ENCODE results near the gene CCDC116. TPM values are rescaled to one million over a fixed set of nuclear protein-coding genes. Genes with fewer than 3 reads are reported as not detected.
"Not testable (repeated sequence)": the region's sequence is repeated elsewhere in the genome, so short reads cannot be mapped to it uniquely, and the experiment has no call there.

The CCDC116 gene
- total RNA-seq, 1 experiment from 2014 or later: 0.21 TPM

DNA sequence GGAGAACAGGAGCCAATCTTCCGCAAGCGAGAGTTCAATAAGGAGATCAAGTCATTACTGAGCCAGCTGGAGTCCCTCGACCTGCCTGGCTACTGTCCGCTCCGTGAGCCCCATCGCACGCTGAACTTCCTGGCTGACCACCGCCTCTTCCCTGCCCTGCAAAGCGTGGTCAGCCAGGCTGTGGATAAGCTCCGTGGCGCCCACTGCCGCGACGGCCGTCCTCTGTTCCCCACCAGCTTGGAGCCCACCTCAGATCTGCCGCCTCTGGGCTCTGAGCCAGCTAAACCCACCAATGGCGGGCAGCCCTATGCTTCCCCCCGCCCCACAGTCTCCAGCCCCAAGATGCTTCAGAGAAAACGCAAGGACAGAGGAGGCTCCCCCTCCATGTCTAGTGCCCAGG lies 2.3 kb downstream of the CCDC116 start:
- Mint-ChIP-seq H3K4me3 (ENCODE audit: unreplicated experiment) (no peak overlapping the region), H3K9me3 (ENCODE audit: unreplicated experiment) (no peaks in the 10 kb centered on the region), H3K27me3 (ENCODE audit: insufficient read depth, unreplicated experiment) (no peaks in the 10 kb centered on the region), H3K27ac (ENCODE audit: low read depth, unreplicated experiment) (no peak overlapping the region), H3K4me1 (ENCODE audit: insufficient read depth, unreplicated experiment) (no peaks in the 10 kb centered on the region), H3K36me3 (ENCODE audit: insufficient read depth, unreplicated experiment) (no peaks in the 10 kb centered on the region)
- TF ChIP-seq, protein P1, sequence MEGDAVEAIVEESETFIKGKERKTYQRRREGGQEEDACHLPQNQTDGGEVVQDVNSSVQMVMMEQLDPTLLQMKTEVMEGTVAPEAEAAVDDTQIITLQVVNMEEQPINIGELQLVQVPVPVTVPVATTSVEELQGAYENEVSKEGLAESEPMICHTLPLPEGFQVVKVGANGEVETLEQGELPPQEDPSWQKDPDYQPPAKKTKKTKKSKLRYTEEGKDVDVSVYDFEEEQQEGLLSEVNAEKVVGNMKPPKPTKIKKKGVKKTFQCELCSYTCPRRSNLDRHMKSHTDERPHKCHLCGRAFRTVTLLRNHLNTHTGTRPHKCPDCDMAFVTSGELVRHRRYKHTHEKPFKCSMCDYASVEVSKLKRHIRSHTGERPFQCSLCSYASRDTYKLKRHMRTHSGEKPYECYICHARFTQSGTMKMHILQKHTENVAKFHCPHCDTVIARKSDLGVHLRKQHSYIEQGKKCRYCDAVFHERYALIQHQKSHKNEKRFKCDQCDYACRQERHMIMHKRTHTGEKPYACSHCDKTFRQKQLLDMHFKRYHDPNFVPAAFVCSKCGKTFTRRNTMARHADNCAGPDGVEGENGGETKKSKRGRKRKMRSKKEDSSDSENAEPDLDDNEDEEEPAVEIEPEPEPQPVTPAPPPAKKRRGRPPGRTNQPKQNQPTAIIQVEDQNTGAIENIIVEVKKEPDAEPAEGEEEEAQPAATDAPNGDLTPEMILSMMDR (IDR thresholded peaks at IDR 0.05; ENCODE audit: unreplicated experiment): no peak
- intact Hi-C loops (cut with micrococcal nuclease): no loop called here
- BruUV-seq (replicated peaks): no TSS peak
- ChIA-PET CTCF (interaction anchor here (2.0 kb wide), 1 partner anchor 12 kb away, joined by 8 read pairs; no protein-coding TSS in a partner anchor), POLR2A (interaction anchor here (0.7 kb wide), 1 partner anchor 28 kb away, joined by 3 read pairs; no protein-coding TSS in a partner anchor)
- DNase-seq (ENCODE audit: unreplicated experiment): no peak

DNA sequence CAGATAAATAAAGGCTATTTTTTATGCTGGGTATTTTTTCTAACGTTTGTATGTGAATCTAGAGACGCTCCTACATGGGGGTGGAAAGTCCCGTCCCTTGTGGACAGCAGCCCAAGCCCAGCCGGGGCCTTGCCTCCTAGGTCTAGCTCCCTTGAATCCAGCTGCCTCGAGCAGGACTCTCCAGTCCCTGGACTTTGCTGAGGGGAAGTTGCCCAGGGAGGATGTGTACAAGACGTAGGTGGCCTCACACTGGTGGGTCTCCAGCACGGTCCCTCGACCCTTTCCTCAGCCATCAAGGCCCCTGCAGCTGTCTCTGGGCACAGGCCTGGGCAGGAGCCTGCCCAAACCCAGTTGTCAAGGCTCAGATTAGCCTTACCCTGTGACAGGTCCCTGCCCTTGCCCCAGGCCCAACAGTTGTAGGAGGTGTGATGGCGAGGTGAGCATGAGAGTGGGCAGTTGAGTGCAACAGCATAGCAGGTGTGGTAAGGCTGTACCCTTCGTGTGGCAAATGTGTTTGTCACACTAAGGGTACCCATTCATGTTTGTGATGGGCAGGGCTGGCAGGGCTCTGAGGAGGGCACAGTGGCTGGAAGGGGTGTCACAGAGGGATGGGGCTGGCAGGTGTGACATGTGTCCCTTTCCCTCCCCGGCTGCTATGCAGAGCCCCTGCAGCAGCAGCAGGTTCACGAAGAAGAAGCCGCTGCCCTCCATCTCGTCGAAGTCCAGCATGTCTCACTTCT lies 3.4 kb downstream of the CCDC116 start:
- H3K36me3 Mint-ChIP-seq (ENCODE audit: insufficient read depth, unreplicated experiment): no peaks in the 10 kb centered on the region
- H3K9me3 Mint-ChIP-seq (ENCODE audit: unreplicated experiment): no peaks in the 10 kb centered on the region
- no peak overlapping the region for H3K27ac Mint-ChIP-seq (ENCODE audit: low read depth, unreplicated experiment)
- TF ChIP-seq, protein P1 (IDR thresholded peaks at IDR 0.05; ENCODE audit: unreplicated experiment): no peak
- H3K4me1 Mint-ChIP-seq (ENCODE audit: insufficient read depth, unreplicated experiment): no peaks in the 10 kb centered on the region
- no TSS peak for BruUV-seq (replicated peaks)
- no peak overlapping the region for H3K4me3 Mint-ChIP-seq (ENCODE audit: unreplicated experiment)
- no peak for DNase-seq (ENCODE audit: unreplicated experiment)
- CTCF ChIA-PET: interaction anchor here (0.6 to 2.0 kb wide), 2 partner anchors 10 to 34 kb away, joined by 3 to 8 read pairs; no protein-coding TSS in a partner anchor
- intact Hi-C loops (cut with micrococcal nuclease): no loop called here
- POLR2A ChIA-PET: no interaction called here
- no peaks in the 10 kb centered on the region for H3K27me3 Mint-ChIP-seq (ENCODE audit: insufficient read depth, unreplicated experiment)

DNA sequence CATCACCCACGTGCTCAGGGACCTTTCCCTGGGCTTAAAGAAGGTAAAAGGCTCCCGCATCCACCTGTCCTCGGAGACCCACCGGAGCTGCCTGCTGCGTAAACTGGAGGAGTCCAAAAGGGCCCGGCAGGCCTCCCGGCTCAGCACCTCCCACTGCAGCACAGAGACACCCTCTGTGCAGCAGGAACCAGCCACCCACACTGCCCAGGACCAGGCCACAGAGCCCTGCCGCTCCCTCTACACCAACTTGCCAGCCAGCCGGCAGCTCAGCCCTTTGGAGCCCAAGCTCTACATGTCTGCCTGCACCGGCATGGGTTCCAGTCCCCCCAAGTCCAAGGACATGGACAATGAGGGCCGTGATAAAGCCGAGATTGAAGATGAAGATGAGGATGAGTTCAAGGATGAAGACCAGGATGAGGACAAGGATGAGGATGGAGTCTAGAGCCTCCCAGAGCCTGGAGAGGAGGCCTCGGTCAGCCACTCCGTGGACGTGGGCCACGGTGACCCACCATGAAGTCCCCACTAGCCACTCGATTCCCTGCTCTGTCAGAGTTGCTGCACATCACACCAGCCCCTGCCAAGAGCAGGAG lies 4.2 kb downstream of the CCDC116 start:
- TF ChIP-seq, protein P1 (IDR thresholded peaks at IDR 0.05; ENCODE audit: unreplicated experiment): no peak
- POLR2A ChIA-PET: no interaction called here
- DNase-seq (ENCODE audit: unreplicated experiment): no peak
- no peaks in the 10 kb centered on the region for H3K27me3 Mint-ChIP-seq (ENCODE audit: insufficient read depth, unreplicated experiment)
- peaks cover 2% of the 10 kb centered on the region for H3K4me1 Mint-ChIP-seq (ENCODE audit: insufficient read depth, unreplicated experiment)
- H3K9me3 Mint-ChIP-seq (ENCODE audit: unreplicated experiment): no peaks in the 10 kb centered on the region
- CTCF ChIA-PET: interaction anchor here (0.6 to 2.0 kb wide), 3 partner anchors 10 to 33 kb away, joined by 3 to 8 read pairs (median 7); no protein-coding TSS in a partner anchor
- no peaks in the 10 kb centered on the region for H3K36me3 Mint-ChIP-seq (ENCODE audit: insufficient read depth, unreplicated experiment)
- intact Hi-C loops (cut with micrococcal nuclease): no loop called here
- BruUV-seq (replicated peaks): no TSS peak
- H3K27ac Mint-ChIP-seq (ENCODE audit: low read depth, unreplicated experiment): no peak overlapping the region
- no peak overlapping the region for H3K4me3 Mint-ChIP-seq (ENCODE audit: unreplicated experiment)

DNA sequence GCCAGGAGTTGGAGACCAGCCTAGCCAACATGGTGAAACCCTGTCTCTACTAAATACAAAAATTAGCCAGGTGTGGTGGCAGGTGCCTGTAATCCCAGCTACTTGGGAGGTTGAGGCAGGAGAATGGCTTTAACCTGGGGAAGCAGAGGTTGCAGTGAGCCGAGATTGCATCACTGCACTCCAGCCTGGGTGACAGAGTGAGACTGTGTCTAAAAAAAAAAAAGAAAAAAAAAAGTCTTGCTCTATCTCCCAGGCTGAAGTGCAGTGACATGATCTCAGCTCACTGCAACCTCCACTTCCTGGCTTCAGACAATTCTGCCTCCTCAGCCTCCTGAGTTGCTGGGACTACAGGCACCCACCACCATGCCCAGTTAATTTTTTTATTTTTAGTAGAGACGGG lies 4.9 kb downstream of the CCDC116 start:
- H3K4me3 Mint-ChIP-seq (ENCODE audit: unreplicated experiment); H3K27ac Mint-ChIP-seq (ENCODE audit: low read depth, unreplicated experiment); H3K27me3 Mint-ChIP-seq (ENCODE audit: insufficient read depth, unreplicated experiment); H3K36me3 Mint-ChIP-seq (ENCODE audit: insufficient read depth, unreplicated experiment); H3K9me3 Mint-ChIP-seq (ENCODE audit: unreplicated experiment); POLR2A ChIA-PET; DNase-seq (ENCODE audit: unreplicated experiment); H3K4me1 Mint-ChIP-seq (ENCODE audit: insufficient read depth, unreplicated experiment); intact Hi-C loops (cut with micrococcal nuclease); BruUV-seq (replicated peaks): not testable (repeated sequence)
- CTCF ChIA-PET: interaction anchor here (1.8 kb wide), 1 partner anchor 10 kb away, joined by 7 read pairs; no protein-coding TSS in a partner anchor
